Measurements from ENCODE around the gene COX5B.

Gene COX5B

GRCh38 chr2:97654309-97654708 lies 8.4 kb downstream of the COX5B start:
- no peak for TF ChIP-seq CTCF (IDR thresholded peaks at IDR 0.05; ENCODE audit: low read depth, low read length)
- H3K4me3 ChIP-seq (ENCODE audit: low read depth, low read length): no peak overlapping the region
- in situ Hi-C loops (cut with HindIII; ENCODE audit: low sequenced_read_pairs): no loop called here
- no peak for DNase-seq (ENCODE audit: low read depth, low spot score)

- H3K4me3 ChIP-seq (ENCODE audit: low read depth, low read length): no peak overlapping the region
- TF ChIP-seq CTCF (IDR thresholded peaks at IDR 0.05; ENCODE audit: low read depth, low read length): no peak
- in situ Hi-C loops (cut with HindIII; ENCODE audit: low sequenced_read_pairs): no loop called here
- no peak for DNase-seq (ENCODE audit: low read depth, low spot score)
Observed at GRCh38 chr2:97654791-97655190, 8.9 kb downstream of the COX5B start.

GRCh38 chr2:97656129-97656755 lies 10.4 kb downstream of the COX5B start:
- in situ Hi-C loops (cut with HindIII; ENCODE audit: low sequenced_read_pairs): no loop called here
- no peak for TF ChIP-seq CTCF (IDR thresholded peaks at IDR 0.05; ENCODE audit: low read depth, low read length)
- no peak overlapping the region for H3K4me3 ChIP-seq (ENCODE audit: low read depth, low read length)
- DNase-seq (ENCODE audit: low read depth, low spot score): no peak

- TF ChIP-seq CTCF (IDR thresholded peaks at IDR 0.05; ENCODE audit: low read depth, low read length): no peak
- in situ Hi-C loops (cut with HindIII; ENCODE audit: low sequenced_read_pairs): no loop called here
Observed at GRCh38 chr2:97656905-97657587, 11.2 kb downstream of the COX5B start.

GRCh38 chr2:97657986-97658690 lies 12.3 kb downstream of the COX5B start:
- in situ Hi-C loops (cut with HindIII; ENCODE audit: low sequenced_read_pairs): no loop called here
- no peak for DNase-seq (ENCODE audit: low read depth, low spot score)
- no peak overlapping the region for H3K4me3 ChIP-seq (ENCODE audit: low read depth, low read length)
- no peak for TF ChIP-seq CTCF (IDR thresholded peaks at IDR 0.05; ENCODE audit: low read depth, low read length)

More at GRCh38 chr2:97656905-97657587, 11.2 kb downstream of the COX5B start:
- no peak for DNase-seq (ENCODE audit: low read depth, low spot score)
- H3K4me3 ChIP-seq (ENCODE audit: low read depth, low read length): no peak overlapping the region

- DNase-seq (ENCODE audit: low read depth, low spot score): no peak
- TF ChIP-seq CTCF (IDR thresholded peaks at IDR 0.05; ENCODE audit: low read depth, low read length): no peak
- in situ Hi-C loops (cut with HindIII; ENCODE audit: low sequenced_read_pairs): no loop called here
- no peak overlapping the region for H3K4me3 ChIP-seq (ENCODE audit: low read depth, low read length)
Observed at GRCh38 chr2:97658691-97659157, 12.9 kb downstream of the COX5B start.

Data from astrocyte of the spinal cord (primary cell).